ENCODE results near the gene MDFIC2. TPM values are rescaled to one million over a fixed set of nuclear protein-coding genes. Genes with fewer than 3 reads are reported as not detected.
"Not testable (repeated sequence)": the region's sequence is repeated elsewhere in the genome, so short reads cannot be mapped to it uniquely, and the experiment has no call there.

MDFIC2 gene
- not detected in 2 replicates for total RNA-seq (2014; rRNA removed; shearing (Covaris generic); ENCODE audit: low replicate concordance)

DNA sequence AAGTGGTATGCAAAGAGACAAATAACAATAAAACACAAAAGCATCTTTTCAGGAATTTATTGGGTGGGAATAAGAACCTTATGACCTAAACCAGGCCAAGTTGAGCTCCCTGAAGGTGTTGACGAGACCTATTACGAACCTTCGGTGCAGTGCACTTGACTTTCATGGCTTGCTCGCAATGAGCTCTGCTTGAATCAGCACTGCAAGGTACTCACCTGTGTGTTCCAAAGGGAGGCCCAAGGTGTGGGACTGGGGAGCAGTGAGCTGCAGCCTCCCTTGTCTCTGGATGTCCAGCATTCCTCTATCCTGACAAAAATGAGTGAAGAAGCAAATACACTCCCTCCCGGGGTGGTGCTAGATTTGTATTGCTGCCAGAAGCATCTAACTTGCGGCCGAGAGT lies at the start of gene MDFIC2:
MDFIC2 (minus strand) TSS at position 303 of the 400 bp plus-strand sequence. CDS start 665 bp downstream, outside the sequence.
- Histone ChIP-seq H3K36me3 (ENCODE audit: insufficient read depth, low read length) (no peaks in the 10 kb centered on the region), H3K4me1 (ENCODE audit: low read length) (no peaks in the 10 kb centered on the region), H2AFZ (ENCODE audit: low read length) (no peak within 1 kb of the TSS), H3K79me2 (ENCODE audit: low read length) (no peaks in the 10 kb centered on the region), H3K9me2 (replicated peaks; ENCODE audit: insufficient read depth, low read length) (no peaks in the 10 kb centered on the region), H3K9me3 (ENCODE audit: low read length) (no peaks in the 10 kb centered on the region), H3K4me2 (ENCODE audit: low read depth, low read length, poor library complexity, severe bottlenecking) (no peak within 1 kb of the TSS), H3K4me3 (ENCODE audit: low read length) (no peak within 1 kb of the TSS), H3K27me3 (ENCODE audit: low read length) (no peaks in the 10 kb centered on the region), H4K20me1 (ENCODE audit: insufficient read depth, low read depth, low read length) (no peaks in the 10 kb centered on the region), H3K27ac (ENCODE audit: low read length) (no peak within 1 kb of the TSS), H3K9ac (ENCODE audit: low read length) (no peak within 1 kb of the TSS)
- DNase-seq, result no peak

DNA sequence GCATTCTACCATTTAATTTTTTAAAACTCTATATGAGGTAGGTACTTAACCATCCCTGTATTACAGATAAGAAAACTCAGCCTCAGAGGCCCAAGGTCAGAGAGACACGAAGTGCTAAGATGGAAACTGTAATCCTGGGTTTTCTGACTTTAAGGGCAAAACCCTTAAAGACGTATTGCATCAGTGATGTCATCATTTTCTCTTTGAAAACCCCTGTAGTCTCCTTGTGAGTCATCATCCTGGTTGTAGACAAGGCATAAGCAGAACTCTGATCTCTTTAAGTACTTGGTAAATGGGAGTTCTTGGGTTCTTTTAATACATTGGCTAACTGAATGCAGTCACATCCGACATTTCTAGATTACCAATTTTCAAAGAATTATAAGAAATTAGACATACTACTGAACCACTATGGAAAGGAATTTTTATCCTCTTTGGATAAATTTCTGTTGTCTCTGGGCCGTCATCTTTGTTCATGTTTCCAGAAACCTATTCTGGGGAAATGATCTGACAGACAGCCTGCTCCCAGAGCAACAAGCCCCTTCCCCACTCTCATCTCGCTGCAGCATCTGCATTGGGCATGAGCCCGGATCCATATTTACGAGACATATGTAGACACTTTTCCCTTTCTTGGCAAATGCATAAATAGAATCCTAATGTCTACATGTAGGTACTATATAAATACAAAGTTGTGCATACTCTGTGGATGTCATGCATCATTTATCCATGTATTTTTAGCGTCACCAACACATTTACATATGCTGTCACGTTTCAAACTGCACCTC lies 48.7 kb upstream of the MDFIC2 start:
- no peaks in the 10 kb centered on the region for H3K36me3 ChIP-seq (ENCODE audit: insufficient read depth, low read length)
- H3K4me1 ChIP-seq (ENCODE audit: low read length), result no peaks in the 10 kb centered on the region
- H3K79me2 ChIP-seq (ENCODE audit: low read length), result no peaks in the 10 kb centered on the region
- no peak overlapping the region for H3K4me3 ChIP-seq (ENCODE audit: low read length)
- H3K4me2 ChIP-seq (ENCODE audit: low read depth, low read length, poor library complexity, severe bottlenecking), result no peak overlapping the region
- no peaks in the 10 kb centered on the region for H4K20me1 ChIP-seq (ENCODE audit: insufficient read depth, low read depth, low read length)
- no peak for DNase-seq
- H3K9me2 ChIP-seq (replicated peaks; ENCODE audit: insufficient read depth, low read length), result no peaks in the 10 kb centered on the region
- H3K27ac ChIP-seq (ENCODE audit: low read length), result no peak overlapping the region
- no peak overlapping the region for H3K9ac ChIP-seq (ENCODE audit: low read length)
- no peaks in the 10 kb centered on the region for H3K27me3 ChIP-seq (ENCODE audit: low read length)
- H2AFZ ChIP-seq (ENCODE audit: low read length), result no peak overlapping the region
- H3K9me3 ChIP-seq (ENCODE audit: low read length), result no peaks in the 10 kb centered on the region

DNA sequence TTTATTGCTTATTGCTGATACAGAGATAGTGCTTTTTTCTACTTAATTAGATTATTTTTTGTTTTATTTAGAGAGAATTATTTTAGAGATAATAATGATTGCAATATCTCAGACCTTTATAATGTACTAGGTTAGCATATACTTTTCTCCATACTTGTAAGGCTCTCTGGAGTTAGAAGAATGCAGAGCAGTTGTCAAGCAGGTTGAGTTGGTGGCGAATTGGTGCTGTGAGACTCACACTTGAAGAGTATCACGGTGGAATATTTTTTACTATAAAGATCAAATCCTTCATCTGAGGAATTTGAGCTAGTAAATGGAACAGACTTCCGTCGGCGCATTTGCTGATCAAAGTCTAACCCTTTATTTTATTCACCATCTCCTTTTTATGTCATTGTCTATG lies 47.3 kb upstream of the MDFIC2 start:
- H3K9me2 ChIP-seq (replicated peaks; ENCODE audit: insufficient read depth, low read length), result no peaks in the 10 kb centered on the region

DNA sequence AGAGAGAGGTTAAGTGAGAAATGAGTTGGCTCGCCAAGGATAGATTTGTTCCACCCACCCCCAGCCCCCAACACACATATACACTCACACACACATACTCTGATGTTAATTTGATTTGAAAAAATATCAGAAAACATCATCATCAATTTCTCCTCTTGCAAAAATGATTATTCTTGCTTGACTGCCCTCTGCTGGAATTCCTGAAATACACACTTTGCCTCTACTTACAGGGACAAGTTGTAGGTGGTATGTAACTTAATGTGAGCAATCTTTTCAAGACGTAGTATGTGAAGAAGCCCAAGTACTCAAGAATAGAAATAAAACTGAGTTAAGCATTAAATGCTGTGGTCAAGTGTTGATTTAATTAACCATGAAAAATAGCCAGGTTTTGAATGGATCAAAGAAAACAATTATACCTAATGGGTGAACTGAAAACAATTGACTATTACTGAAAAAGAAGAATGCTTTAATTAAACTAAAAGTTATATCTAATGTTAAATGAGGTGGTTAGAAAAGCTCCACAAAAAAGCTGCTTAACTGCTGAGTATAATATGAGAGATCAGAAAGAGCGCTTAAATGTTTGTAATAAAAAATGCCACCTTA lies 46.6 kb upstream of the MDFIC2 start:
- Histone ChIP-seq H3K36me3 (ENCODE audit: insufficient read depth, low read length) (no peaks in the 10 kb centered on the region), H3K4me1 (ENCODE audit: low read length) (no peaks in the 10 kb centered on the region), H3K9me2 (replicated peaks; ENCODE audit: insufficient read depth, low read length) (no peaks in the 10 kb centered on the region), H2AFZ (ENCODE audit: low read length) (no peak overlapping the region), H3K27me3 (ENCODE audit: low read length) (no peaks in the 10 kb centered on the region), H3K9ac (ENCODE audit: low read length) (no peak overlapping the region), H3K4me3 (ENCODE audit: low read length) (no peak overlapping the region), H3K4me2 (ENCODE audit: low read depth, low read length, poor library complexity, severe bottlenecking) (no peak overlapping the region), H3K9me3 (ENCODE audit: low read length) (no peaks in the 10 kb centered on the region), H4K20me1 (ENCODE audit: insufficient read depth, low read depth, low read length) (no peaks in the 10 kb centered on the region), H3K27ac (ENCODE audit: low read length) (no peak overlapping the region), H3K79me2 (ENCODE audit: low read length) (no peaks in the 10 kb centered on the region)
- DNase-seq, result peak; percentile 70

More for the DNA sequence above, 47.3 kb upstream of the MDFIC2 start:
- no peak overlapping the region for H3K9ac ChIP-seq (ENCODE audit: low read length)
- H3K27ac ChIP-seq (ENCODE audit: low read length), result no peak overlapping the region
- H3K27me3 ChIP-seq (ENCODE audit: low read length), result no peaks in the 10 kb centered on the region
- no peak overlapping the region for H2AFZ ChIP-seq (ENCODE audit: low read length)
- H3K4me2 ChIP-seq (ENCODE audit: low read depth, low read length, poor library complexity, severe bottlenecking), result no peak overlapping the region
- DNase-seq, result no peak
- H3K79me2 ChIP-seq (ENCODE audit: low read length), result no peaks in the 10 kb centered on the region
- H3K9me3 ChIP-seq (ENCODE audit: low read length), result no peaks in the 10 kb centered on the region
- H4K20me1 ChIP-seq (ENCODE audit: insufficient read depth, low read depth, low read length), result no peaks in the 10 kb centered on the region
- H3K36me3 ChIP-seq (ENCODE audit: insufficient read depth, low read length), result no peaks in the 10 kb centered on the region
- H3K4me1 ChIP-seq (ENCODE audit: low read length), result no peaks in the 10 kb centered on the region
- H3K4me3 ChIP-seq (ENCODE audit: low read length), result no peak overlapping the region

DNA sequence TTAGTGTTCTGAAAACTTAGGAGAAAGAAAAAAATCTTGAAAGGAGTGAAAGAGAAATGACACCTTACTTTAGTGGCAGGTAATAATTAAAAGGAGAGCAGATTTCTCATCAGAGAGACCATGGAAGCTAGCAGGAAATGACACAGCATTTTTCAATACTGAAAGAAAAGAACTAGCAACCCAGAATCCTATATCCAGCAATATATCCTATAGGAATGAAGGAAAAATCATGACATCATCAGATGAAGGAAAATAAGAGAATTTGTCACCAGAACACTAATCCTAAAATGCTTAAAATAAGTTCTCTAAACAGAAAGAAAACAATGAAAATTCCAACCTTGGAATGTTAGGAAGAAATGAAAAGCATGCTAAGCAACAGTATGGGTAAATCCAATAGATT lies 39.8 kb upstream of the MDFIC2 start:
- Histone ChIP-seq H3K9me3 (ENCODE audit: low read length) (no peaks in the 10 kb centered on the region), H3K79me2 (ENCODE audit: low read length) (no peaks in the 10 kb centered on the region), H3K27ac (ENCODE audit: low read length) (no peak overlapping the region), H3K4me1 (ENCODE audit: low read length) (no peaks in the 10 kb centered on the region), H3K27me3 (ENCODE audit: low read length) (no peaks in the 10 kb centered on the region), H3K4me2 (ENCODE audit: low read depth, low read length, poor library complexity, severe bottlenecking) (no peak overlapping the region), H2AFZ (ENCODE audit: low read length) (no peak overlapping the region), H3K4me3 (ENCODE audit: low read length) (no peak overlapping the region), H3K9ac (ENCODE audit: low read length) (no peak overlapping the region), H4K20me1 (ENCODE audit: insufficient read depth, low read depth, low read length) (no peaks in the 10 kb centered on the region), H3K36me3 (ENCODE audit: insufficient read depth, low read length) (no peaks in the 10 kb centered on the region), H3K9me2 (replicated peaks; ENCODE audit: insufficient read depth, low read length) (no peaks in the 10 kb centered on the region)
- no peak for DNase-seq

DNA sequence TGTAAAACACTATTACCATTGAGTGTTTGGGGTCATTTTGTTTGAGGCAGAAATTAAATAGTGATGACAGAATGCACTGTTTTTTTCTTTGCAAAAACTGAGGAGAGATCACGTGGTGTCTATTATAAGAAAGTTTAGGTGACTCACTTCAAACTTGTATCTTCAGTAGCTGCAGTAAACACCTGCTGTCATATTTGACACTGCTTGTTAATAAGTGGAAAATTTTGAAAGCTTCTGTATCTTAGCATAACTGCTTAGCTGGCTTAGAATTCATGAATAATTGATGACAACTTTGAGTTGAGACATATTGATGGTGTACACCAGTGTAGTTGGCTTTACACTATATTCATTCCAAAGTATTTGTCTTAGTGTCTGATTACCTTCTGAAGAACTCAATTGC lies 29.7 kb upstream of the MDFIC2 start:
- Histone ChIP-seq H3K9me3 (ENCODE audit: low read length) (no peaks in the 10 kb centered on the region), H3K9me2 (replicated peaks; ENCODE audit: insufficient read depth, low read length) (no peaks in the 10 kb centered on the region), H3K79me2 (ENCODE audit: low read length) (no peaks in the 10 kb centered on the region), H2AFZ (ENCODE audit: low read length) (no peak overlapping the region), H4K20me1 (ENCODE audit: insufficient read depth, low read depth, low read length) (no peaks in the 10 kb centered on the region), H3K4me3 (ENCODE audit: low read length) (no peak overlapping the region), H3K36me3 (ENCODE audit: insufficient read depth, low read length) (no peaks in the 10 kb centered on the region), H3K4me1 (ENCODE audit: low read length) (no peaks in the 10 kb centered on the region), H3K27ac (ENCODE audit: low read length) (no peak overlapping the region), H3K9ac (ENCODE audit: low read length) (no peak overlapping the region), H3K27me3 (ENCODE audit: low read length) (no peaks in the 10 kb centered on the region), H3K4me2 (ENCODE audit: low read depth, low read length, poor library complexity, severe bottlenecking) (no peak overlapping the region)
- DNase-seq, result no peak

DNA sequence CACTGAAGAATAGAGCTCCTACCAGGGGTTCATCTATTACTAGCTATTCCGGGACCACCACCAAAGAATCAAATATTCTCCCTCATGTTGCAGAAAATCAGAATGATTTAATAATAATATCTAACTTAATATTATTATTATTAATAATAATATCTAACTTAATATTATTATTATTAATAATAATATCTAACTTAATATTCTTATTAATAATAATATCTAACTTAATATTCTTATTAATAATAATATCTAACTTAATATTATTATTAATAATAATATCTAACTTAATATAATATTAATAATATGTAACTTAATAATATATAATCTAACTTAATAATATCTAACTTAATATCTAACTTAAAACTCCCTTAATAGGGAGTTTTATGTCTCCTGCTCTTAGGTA lies 24.4 kb upstream of the MDFIC2 start:
- H3K36me3 ChIP-seq (ENCODE audit: insufficient read depth, low read length); H3K9me2 ChIP-seq (replicated peaks; ENCODE audit: insufficient read depth, low read length); H3K4me2 ChIP-seq (ENCODE audit: low read depth, low read length, poor library complexity, severe bottlenecking); DNase-seq; H3K9me3 ChIP-seq (ENCODE audit: low read length); H2AFZ ChIP-seq (ENCODE audit: low read length); H3K4me3 ChIP-seq (ENCODE audit: low read length); H3K27ac ChIP-seq (ENCODE audit: low read length); H4K20me1 ChIP-seq (ENCODE audit: insufficient read depth, low read depth, low read length); H3K4me1 ChIP-seq (ENCODE audit: low read length); H3K79me2 ChIP-seq (ENCODE audit: low read length); H3K9ac ChIP-seq (ENCODE audit: low read length); H3K27me3 ChIP-seq (ENCODE audit: low read length): not testable (repeated sequence)

DNA sequence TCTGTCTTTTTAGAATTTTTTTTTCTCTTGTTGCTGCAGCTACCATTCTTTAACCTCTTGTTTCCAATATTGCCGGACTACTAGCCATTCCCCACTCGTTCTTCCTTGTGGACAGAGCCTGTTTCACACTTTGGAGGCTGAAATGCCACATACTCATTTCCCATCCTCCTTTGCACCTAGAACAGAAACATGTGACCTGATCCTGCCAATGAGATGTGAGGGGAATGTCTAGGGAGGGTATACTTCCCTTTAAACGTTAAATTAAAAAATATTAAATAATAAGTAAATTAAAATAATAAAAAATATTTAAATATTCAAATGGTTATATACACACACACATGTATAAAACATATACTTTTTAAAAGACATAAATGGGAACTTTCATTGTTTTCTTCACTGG lies 20.6 kb upstream of the MDFIC2 start:
- no peak overlapping the region for H3K27ac ChIP-seq (ENCODE audit: low read length)
- H2AFZ ChIP-seq (ENCODE audit: low read length), result no peak overlapping the region
- no peak for DNase-seq
- H3K9ac ChIP-seq (ENCODE audit: low read length), result no peak overlapping the region
- no peaks in the 10 kb centered on the region for H3K9me3 ChIP-seq (ENCODE audit: low read length)
- H3K36me3 ChIP-seq (ENCODE audit: insufficient read depth, low read length), result no peaks in the 10 kb centered on the region
- 0 out of 2 replicates have a peak, but pooled peaks cover 3% of the 10 kb centered on the region for H3K9me2 ChIP-seq (replicated peaks; ENCODE audit: insufficient read depth, low read length)
- H3K27me3 ChIP-seq (ENCODE audit: low read length), result no peaks in the 10 kb centered on the region
- H3K79me2 ChIP-seq (ENCODE audit: low read length), result no peaks in the 10 kb centered on the region
- H4K20me1 ChIP-seq (ENCODE audit: insufficient read depth, low read depth, low read length), result no peaks in the 10 kb centered on the region
- H3K4me2 ChIP-seq (ENCODE audit: low read depth, low read length, poor library complexity, severe bottlenecking), result no peak overlapping the region
- no peaks in the 10 kb centered on the region for H3K4me1 ChIP-seq (ENCODE audit: low read length)
- no peak overlapping the region for H3K4me3 ChIP-seq (ENCODE audit: low read length)
